GM12892 (cell line): ENCODE measurements around the gene CORIN.

Source experiments
- POLR2A ChIP-seq: IDR thresholded peaks from 2 replicates; pipeline ENCODE4 v1.6.1; 2011; ENCODE audit warnings: low read depth, low read length, control low read depth
- POLR2AphosphoS5 ChIP-seq: IDR thresholded peaks from 2 replicates; pipeline ENCODE4 v1.6.1; 2011; ENCODE audit warnings: low read depth, low read length, control low read depth
- TAF1 ChIP-seq: IDR thresholded peaks from 2 replicates; pipeline ENCODE4 v1.6.1; 2011; ENCODE audit warnings: low read depth, mild to moderate bottlenecking, control low read depth, low read length, borderline replicate concordance

DNA sequence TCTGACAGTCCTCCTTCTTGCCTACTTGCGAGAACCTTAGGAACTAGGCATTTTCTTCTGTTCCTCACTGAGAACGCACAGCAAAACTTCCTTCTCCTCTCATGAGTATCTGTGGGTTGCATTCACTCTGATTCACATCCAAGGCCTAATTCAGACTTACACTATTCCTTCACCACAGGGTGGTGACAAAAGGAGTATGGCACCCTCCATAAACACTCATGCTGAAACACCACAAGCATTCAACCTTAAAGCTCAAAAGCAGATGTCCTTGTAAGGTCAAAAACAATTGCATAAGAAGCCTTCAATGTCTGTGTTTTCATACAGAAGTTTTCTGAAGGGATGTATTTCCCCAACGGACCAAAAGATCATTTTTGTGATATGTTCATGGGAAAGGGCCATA, 147.3 kb downstream of the CORIN start:
- no peak for TF ChIP-seq TAF1
- no peak for TF ChIP-seq POLR2AphosphoS5
- TF ChIP-seq POLR2A, result no peak
